Osteocyte (in vitro differentiated cells): ENCODE results near the gene KIRREL3. TPM values are rescaled to one million over a fixed set of nuclear protein-coding genes. Genes with fewer than 3 reads are reported as not detected.

ENCODE experiments used
- DNase-seq: peaks from one replicate; pipeline ENCODE4 v3.0.0; 2021; ENCODE audit warnings: mixed read lengths; ENCODE audit not compliant: unreplicated experiment; ENCODE audit errors: extremely low spot score
- H3K27ac Mint-ChIP-seq: one replicate; pipeline ENCODE4 v1.8.0; 2021; ENCODE audit warnings: mild to moderate bottlenecking, mixed read lengths; ENCODE audit not compliant: unreplicated experiment
- H3K27me3 Mint-ChIP-seq: one replicate; pipeline ENCODE4 v1.8.0; 2021; ENCODE audit warnings: mixed read lengths; ENCODE audit not compliant: unreplicated experiment
- H3K36me3 Mint-ChIP-seq: one replicate; pipeline ENCODE4 v1.8.0; 2021; ENCODE audit warnings: mixed read lengths; ENCODE audit not compliant: unreplicated experiment
- H3K4me1 Mint-ChIP-seq: one replicate; pipeline ENCODE4 v1.8.0; 2021; ENCODE audit warnings: mixed read lengths; ENCODE audit not compliant: unreplicated experiment
- H3K4me3 Mint-ChIP-seq: one replicate; pipeline ENCODE4 v1.8.0; 2021; ENCODE audit warnings: mild to moderate bottlenecking, moderate library complexity, mixed read lengths; ENCODE audit not compliant: unreplicated experiment
- H3K9me3 Mint-ChIP-seq: one replicate; pipeline ENCODE4 v1.8.0; 2021; ENCODE audit warnings: mixed read lengths; ENCODE audit not compliant: unreplicated experiment
- total RNA-seq: library from RNA; stranded (reverse); gene quantifications from 2 replicates; pipeline ENCODE4 v1.2.1, GENCODE V29; 2021
- TF ChIP-seq, protein P1 (sequence below): fragments of 200-600 bp; sonication (generic); IDR thresholded peaks from 2 replicates; pipeline ENCODE4 v1.5.0; 2021; ENCODE audit warnings: antibody characterized with exemption, mild to moderate bottlenecking, moderate library complexity

Gene KIRREL3
- total RNA-seq, 1 donor from 2014 or later: 1.2 TPM

GRCh38 chr11:126608658-126609057 is 391.9 kb downstream of the KIRREL3 start:
- TF ChIP-seq, protein P1, sequence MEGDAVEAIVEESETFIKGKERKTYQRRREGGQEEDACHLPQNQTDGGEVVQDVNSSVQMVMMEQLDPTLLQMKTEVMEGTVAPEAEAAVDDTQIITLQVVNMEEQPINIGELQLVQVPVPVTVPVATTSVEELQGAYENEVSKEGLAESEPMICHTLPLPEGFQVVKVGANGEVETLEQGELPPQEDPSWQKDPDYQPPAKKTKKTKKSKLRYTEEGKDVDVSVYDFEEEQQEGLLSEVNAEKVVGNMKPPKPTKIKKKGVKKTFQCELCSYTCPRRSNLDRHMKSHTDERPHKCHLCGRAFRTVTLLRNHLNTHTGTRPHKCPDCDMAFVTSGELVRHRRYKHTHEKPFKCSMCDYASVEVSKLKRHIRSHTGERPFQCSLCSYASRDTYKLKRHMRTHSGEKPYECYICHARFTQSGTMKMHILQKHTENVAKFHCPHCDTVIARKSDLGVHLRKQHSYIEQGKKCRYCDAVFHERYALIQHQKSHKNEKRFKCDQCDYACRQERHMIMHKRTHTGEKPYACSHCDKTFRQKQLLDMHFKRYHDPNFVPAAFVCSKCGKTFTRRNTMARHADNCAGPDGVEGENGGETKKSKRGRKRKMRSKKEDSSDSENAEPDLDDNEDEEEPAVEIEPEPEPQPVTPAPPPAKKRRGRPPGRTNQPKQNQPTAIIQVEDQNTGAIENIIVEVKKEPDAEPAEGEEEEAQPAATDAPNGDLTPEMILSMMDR: no peak
- Mint-ChIP-seq H3K9me3 (no peaks in the 10 kb centered on the region), H3K4me1 (peaks cover 4% of the 10 kb centered on the region), H3K27ac (no peak overlapping the region), H3K36me3 (no peaks in the 10 kb centered on the region), H3K27me3 (no peaks in the 10 kb centered on the region), H3K4me3 (no peak overlapping the region)
- DNase-seq: no peak

GRCh38 chr11:126607776-126608541 is 392.6 kb downstream of the KIRREL3 start:
- peaks cover 4% of the 10 kb centered on the region for H3K4me1 Mint-ChIP-seq
- no peaks in the 10 kb centered on the region for H3K27me3 Mint-ChIP-seq
- H3K4me3 Mint-ChIP-seq: no peak overlapping the region
- no peak for DNase-seq
- H3K27ac Mint-ChIP-seq: no peak overlapping the region
- H3K36me3 Mint-ChIP-seq: no peaks in the 10 kb centered on the region
- TF ChIP-seq, protein P1: no peak
- H3K9me3 Mint-ChIP-seq: no peaks in the 10 kb centered on the region

- TF ChIP-seq, protein P1: peak; percentile 94
- no peak for DNase-seq
- H3K27ac Mint-ChIP-seq: no peak overlapping the region
- H3K4me3 Mint-ChIP-seq: no peak overlapping the region
- H3K27me3 Mint-ChIP-seq: no peaks in the 10 kb centered on the region
- H3K9me3 Mint-ChIP-seq: no peaks in the 10 kb centered on the region
- H3K4me1 Mint-ChIP-seq: peaks cover 4% of the 10 kb centered on the region
- H3K36me3 Mint-ChIP-seq: no peaks in the 10 kb centered on the region
Measured at GRCh38 chr11:126607374-126607773, 393.2 kb downstream of the KIRREL3 start.

DNA sequence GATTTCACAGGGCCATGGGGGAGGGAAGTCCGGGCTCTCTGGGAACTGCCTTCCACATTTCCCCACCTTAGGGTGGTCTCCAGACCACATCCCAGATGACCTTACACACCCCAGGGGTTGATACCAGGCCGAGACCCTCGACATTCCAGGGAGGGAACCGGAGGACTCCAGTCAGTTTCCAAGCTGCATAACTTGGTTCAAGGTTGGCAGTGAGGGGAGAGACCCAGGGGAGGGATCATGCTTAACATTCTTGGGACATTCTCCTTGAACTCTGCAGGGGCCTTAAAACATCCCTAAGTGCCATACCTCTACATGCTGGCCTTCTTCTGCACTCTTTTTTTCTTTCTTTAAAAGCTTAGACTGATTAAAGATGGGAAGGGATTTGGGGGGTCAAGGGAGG is 394.1 kb downstream of the KIRREL3 start:
- H3K27me3 Mint-ChIP-seq: no peaks in the 10 kb centered on the region
- TF ChIP-seq, protein P1: no peak

GRCh38 chr11:126604461-126604860 is 396.1 kb downstream of the KIRREL3 start:
- Mint-ChIP-seq H3K27ac (no peak overlapping the region), H3K27me3 (no peaks in the 10 kb centered on the region)

More for the DNA sequence above, 394.1 kb downstream of the KIRREL3 start:
- no peak overlapping the region for H3K4me3 Mint-ChIP-seq
- no peaks in the 10 kb centered on the region for H3K36me3 Mint-ChIP-seq
- H3K27ac Mint-ChIP-seq: no peak overlapping the region
- DNase-seq: no peak
- H3K9me3 Mint-ChIP-seq: no peaks in the 10 kb centered on the region
- H3K4me1 Mint-ChIP-seq: peaks cover 9% of the 10 kb centered on the region

More at GRCh38 chr11:126604461-126604860, 396.1 kb downstream of the KIRREL3 start:
- Mint-ChIP-seq H3K36me3 (no peaks in the 10 kb centered on the region), H3K9me3 (no peaks in the 10 kb centered on the region), H3K4me1 (peaks cover 17% of the 10 kb centered on the region), H3K4me3 (no peak overlapping the region)
- TF ChIP-seq, protein P1: no peak
- DNase-seq: no peak
